OCI-LY7 (cell line): ENCODE data around the gene G6PC3.

ENCODE experiments used
- CTCF ChIP-seq: fragments of 200-600 bp; sonication (generic); conservative IDR thresholded peaks from 2 replicates; pipeline ENCODE4 v1.5.1; 2014; ENCODE audit warnings: mild to moderate bottlenecking, antibody characterized with exemption, low read length, moderate library complexity, mixed read lengths
- EZH2phosphoT487 ChIP-seq: fragments of 200-600 bp; sonication (generic); IDR thresholded peaks from 2 replicates; pipeline ENCODE4 v1.6.1; 2018; ENCODE audit warnings: low read depth, borderline replicate concordance, mild to moderate bottlenecking, mixed run types, antibody characterized with exemption, low read length, moderate library complexity, mixed read lengths

- TF ChIP-seq CTCF (no peak), EZH2phosphoT487 (no peak)
Measured at GRCh38 chr17:44059101-44059892, 11.2 kb upstream of the G6PC3 start.
